SK-N-SH (cell line): ENCODE measurements around the gene NCBP2L. TPM values are rescaled to one million over a fixed set of nuclear protein-coding genes. Genes with fewer than 3 reads are reported as not detected.

Experiments
- CTCF ChIA-PET: fragments of 300-600, 350-600 bp; formaldehyde crosslinking; extraction: SDS; loops from one replicate; lab custom pipeline; 2021; lab: Yijun Ruan, JAX
- POLR2A ChIA-PET: fragments of 350-600 bp; sonication (Branson Sonifier 250); formaldehyde crosslinking; extraction: SDS; loops from one replicate; lab custom pipeline; 2020; ENCODE audit warnings: antibody characterized with exemption, inconsistent platforms; lab: Yijun Ruan, JAX
- DNase-seq: peaks from one replicate; pipeline ENCODE4 v3.0.0; 2012
- H2AFZ ChIP-seq: fragments of 200-600 bp; sonication (generic); 2 replicates; pipeline ENCODE4 v1.8.1; 2016; ENCODE audit warnings: antibody characterized with exemption, mild to moderate bottlenecking, low read depth
- H3F3A ChIP-seq: fragments of 200-600 bp; sonication (generic); replicated peaks from 2 replicates; pipeline ENCODE3; 2016; ENCODE audit warnings: antibody characterized with exemption, mild to moderate bottlenecking; ENCODE audit not compliant: insufficient read depth
- H3K27ac ChIP-seq, 2 experiments: fragments of 200-500 bp in 1 of 2; fragments of 200-600 bp in 1 of 2; sonication (Bioruptor generic) in 1 of 2; sonication (generic), shearing (Covaris generic) in 1 of 2; 2 replicates each; pipeline versions ENCODE4 v1.5.1 to v1.6.1; 2014 to 2016; ENCODE audit warnings: low read depth in 2 of 2, inconsistent platforms in 1 of 2, low read length in 1 of 2, mild to moderate bottlenecking in 1 of 2, mixed read lengths in 1 of 2
- H3K27me3 ChIP-seq: fragments of 200-600 bp; sonication (generic), shearing (Covaris generic); 2 replicates; pipeline ENCODE4 v1.6.1; 2016; ENCODE audit warnings: mixed run types; ENCODE audit not compliant: insufficient read depth
- H3K36me3 ChIP-seq, 2 experiments: fragments of 200-500 bp in 1 of 2; fragments of 200-600 bp in 1 of 2; sonication (Bioruptor generic) in 1 of 2; sonication (generic) in 1 of 2; replicated peaks in 1 of 2; 2 replicates each; pipeline versions ENCODE3 to v1.5.1; 2014 to 2016; ENCODE audit warnings: low read length in 1 of 2, mild to moderate bottlenecking in 1 of 2; ENCODE audit not compliant: insufficient read depth in 2 of 2, control insufficient read depth in 1 of 2
- H3K4me1 ChIP-seq, 2 experiments: fragments of 200-500 bp in 1 of 2; fragments of 200-600 bp in 1 of 2; sonication (Bioruptor generic) in 1 of 2; sonication (generic), shearing (Covaris generic) in 1 of 2; 2 replicates each; pipeline versions ENCODE4 v1.5.1 to v1.6.1; 2014 to 2016; ENCODE audit warnings: low read depth in 1 of 2, low read length in 1 of 2, mixed run types in 1 of 2; ENCODE audit not compliant: insufficient read depth in 2 of 2, control insufficient read depth in 1 of 2
- H3K4me2 ChIP-seq: fragments of 200-600 bp; sonication (generic), shearing (Covaris generic); 2 replicates; pipeline ENCODE4 v1.6.1; 2017; ENCODE audit warnings: mixed run types
- H3K4me3 ChIP-seq, 2 experiments: fragments of 200-500 bp in 1 of 2; fragments of 200-600 bp in 1 of 2; sonication (Bioruptor generic) in 1 of 2; sonication (generic), shearing (Covaris generic) in 1 of 2; 2 replicates each; pipeline versions ENCODE4 v1.5.1 to v1.8.1; 2014 to 2016; ENCODE audit warnings: low read depth in 2 of 2, inconsistent platforms in 1 of 2, low read length in 1 of 2, mild to moderate bottlenecking in 1 of 2, mixed read lengths in 1 of 2, moderate library complexity in 1 of 2
- H3K79me2 ChIP-seq: fragments of 200-600 bp; sonication (generic); 2 replicates; pipeline ENCODE4 v1.8.1; 2017; ENCODE audit warnings: mild to moderate bottlenecking; ENCODE audit not compliant: insufficient read depth
- H3K9ac ChIP-seq: fragments of 200-600 bp; sonication (generic); 2 replicates; pipeline ENCODE4 v1.6.1; 2017; ENCODE audit warnings: mixed run types
- H3K9me2 ChIP-seq: fragments of 200-600 bp; sonication (generic); 2 replicates; pipeline ENCODE4 v1.6.1; 2017; ENCODE audit warnings: mixed run types
- H3K9me3 ChIP-seq: fragments of 200-600 bp; sonication (generic); 2 replicates; pipeline ENCODE4 v1.6.1; 2017; ENCODE audit warnings: mixed run types, mild to moderate bottlenecking, moderate library complexity
- H4K20me1 ChIP-seq: fragments of 200-600 bp; sonication (generic); 2 replicates; pipeline ENCODE4 v1.6.1; 2017; ENCODE audit warnings: mild to moderate bottlenecking, mixed run types; ENCODE audit not compliant: insufficient read depth
- ELF1 ChIP-seq: IDR thresholded peaks from 2 replicates; pipeline ENCODE4 v1.4.0; 2012
- EZH2phosphoT487 ChIP-seq: fragments of 200-600 bp; sonication (generic); IDR thresholded peaks from 2 replicates; pipeline ENCODE4 v1.6.1; 2017; ENCODE audit warnings: low read depth, mixed run types, mild to moderate bottlenecking, antibody characterized with exemption, moderate library complexity, borderline replicate concordance
- FOXJ3 ChIP-seq: sonication (generic); formaldehyde crosslinking; IDR thresholded peaks from 2 replicates; pipeline ENCODE4 v1.5.1; 2020; ENCODE audit warnings: mild to moderate bottlenecking, missing genetic modification reagents
- FOXM1 ChIP-seq: IDR thresholded peaks from 2 replicates; pipeline ENCODE4 v1.4.0; 2012; ENCODE audit warnings: low read depth, mild to moderate bottlenecking
- GATA2 ChIP-seq: sonication (generic); formaldehyde crosslinking; IDR thresholded peaks from 2 replicates; pipeline ENCODE4 v1.5.0; 2020; ENCODE audit warnings: mild to moderate bottlenecking, missing genetic modification reagents
- JUND ChIP-seq: IDR thresholded peaks from 2 replicates; pipeline ENCODE4 v1.4.0; 2012
- MEF2A ChIP-seq: IDR thresholded peaks from 2 replicates; pipeline ENCODE4 v1.4.0; 2012; ENCODE audit warnings: low read depth, borderline replicate concordance
- NRF1 ChIP-seq: IDR thresholded peaks from 2 replicates; pipeline ENCODE4 v1.6.1; 2012; ENCODE audit warnings: low read depth, mild to moderate bottlenecking, low read length
- POLR2AphosphoS5 ChIP-seq: IDR thresholded peaks from 2 replicates; pipeline ENCODE4 v1.6.1; 2012; ENCODE audit warnings: low read depth, low read length
- RAD21 ChIP-seq: IDR thresholded peaks from 2 replicates; pipeline ENCODE4 v1.6.1; 2012; ENCODE audit warnings: mild to moderate bottlenecking, low read length
- RXRA ChIP-seq: IDR thresholded peaks from 2 replicates; pipeline ENCODE4 v1.4.0; 2012; ENCODE audit warnings: low read depth, mild to moderate bottlenecking, borderline replicate concordance
- TCF12 ChIP-seq: IDR thresholded peaks from 2 replicates; pipeline ENCODE4 v1.4.0; 2012
- TEAD4 ChIP-seq: IDR thresholded peaks from 2 replicates; pipeline ENCODE4 v1.4.0; 2012; ENCODE audit warnings: mild to moderate bottlenecking, borderline replicate concordance; ENCODE audit not compliant: insufficient read depth
- USF1 ChIP-seq: IDR thresholded peaks from 2 replicates; pipeline ENCODE4 v1.4.0; 2012; ENCODE audit warnings: low read depth, borderline replicate concordance
- WGBS: methylation state at CpG from one replicate; pipeline ENCODE4 v1.1.6; 2017; ENCODE audit warnings: low lambda C conversion rate; 5-methylcytosine and 5-hydroxymethylcytosine counted together
- polyA plus RNA-seq, 3 experiments: library from polyadenylated mRNA; depleted of rRNA; stranded (reverse); fragments of >200 nt; gene quantifications; 2 replicates each; pipeline ENCODE4 v1.2.3, GENCODE V29; 2012
- TF ChIP-seq, protein P1 (sequence below): IDR thresholded peaks from 2 replicates; pipeline ENCODE4 v1.4.0; 2012; ENCODE audit warnings: low read depth
- TF ChIP-seq, protein P2 (sequence below): fragments of 150-350 bp; IDR thresholded peaks from 2 replicates; pipeline ENCODE4 v1.6.1; 2017; ENCODE audit warnings: antibody characterized with exemption, low read length, low read depth, borderline replicate concordance
- TF ChIP-seq, protein P3 (sequence below): IDR thresholded peaks from 2 replicates; pipeline ENCODE4 v1.6.1; 2012; ENCODE audit warnings: mild to moderate bottlenecking, low read depth, low read length, moderate library complexity

NCBP2L gene
- polyA plus RNA-seq, 1 of the 3 experiments (the other 2 are of a cell fraction): not detected

- Histone ChIP-seq H4K20me1 (no peaks in the 10 kb centered on the region), H3K9me2 (no peaks in the 10 kb centered on the region), H3K27ac (no peak overlapping the region), H3K27me3 (peaks cover 31% of the 10 kb centered on the region; the same call in 1 of the 2 replicates), H3F3A (no peaks in the 10 kb centered on the region), H3K4me3 (no peak overlapping the region), H3K36me3 (no peaks in the 10 kb centered on the region), H2AFZ (no peak overlapping the region), H3K9me3 (no peaks in the 10 kb centered on the region), H3K4me1 (peaks cover 0 to 7% of the 10 kb centered on the region in 2 experiments; a peak in 1 of 4 replicates), H3K9ac (no peak overlapping the region), H3K79me2 (no peaks in the 10 kb centered on the region), H3K4me2 (no peak overlapping the region)
- DNase-seq: no peak
- POLR2A ChIA-PET: no interaction called here
- 43% methylated on average over 8 of the region's 8 CpGs for WGBS
- CTCF ChIA-PET: no interaction called here
- TF ChIP-seq FOXJ3 (CRISPR knock-in tag): no peak
- no peak for TF ChIP-seq EZH2phosphoT487
- TF ChIP-seq RXRA: no peak
- TF ChIP-seq USF1: no peak
- TF ChIP-seq, protein P1, sequence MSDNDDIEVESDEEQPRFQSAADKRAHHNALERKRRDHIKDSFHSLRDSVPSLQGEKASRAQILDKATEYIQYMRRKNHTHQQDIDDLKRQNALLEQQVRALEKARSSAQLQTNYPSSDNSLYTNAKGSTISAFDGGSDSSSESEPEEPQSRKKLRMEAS: no peak
- no peak for TF ChIP-seq ELF1
- TF ChIP-seq GATA2 (CRISPR knock-in tag): no peak
- no peak for TF ChIP-seq POLR2AphosphoS5
- TF ChIP-seq MEF2A: no peak
- no peak for TF ChIP-seq JUND
- TF ChIP-seq, protein P2, sequence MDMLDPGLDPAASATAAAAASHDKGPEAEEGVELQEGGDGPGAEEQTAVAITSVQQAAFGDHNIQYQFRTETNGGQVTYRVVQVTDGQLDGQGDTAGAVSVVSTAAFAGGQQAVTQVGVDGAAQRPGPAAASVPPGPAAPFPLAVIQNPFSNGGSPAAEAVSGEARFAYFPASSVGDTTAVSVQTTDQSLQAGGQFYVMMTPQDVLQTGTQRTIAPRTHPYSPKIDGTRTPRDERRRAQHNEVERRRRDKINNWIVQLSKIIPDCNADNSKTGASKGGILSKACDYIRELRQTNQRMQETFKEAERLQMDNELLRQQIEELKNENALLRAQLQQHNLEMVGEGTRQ: no peak
- TF ChIP-seq, protein P3, sequence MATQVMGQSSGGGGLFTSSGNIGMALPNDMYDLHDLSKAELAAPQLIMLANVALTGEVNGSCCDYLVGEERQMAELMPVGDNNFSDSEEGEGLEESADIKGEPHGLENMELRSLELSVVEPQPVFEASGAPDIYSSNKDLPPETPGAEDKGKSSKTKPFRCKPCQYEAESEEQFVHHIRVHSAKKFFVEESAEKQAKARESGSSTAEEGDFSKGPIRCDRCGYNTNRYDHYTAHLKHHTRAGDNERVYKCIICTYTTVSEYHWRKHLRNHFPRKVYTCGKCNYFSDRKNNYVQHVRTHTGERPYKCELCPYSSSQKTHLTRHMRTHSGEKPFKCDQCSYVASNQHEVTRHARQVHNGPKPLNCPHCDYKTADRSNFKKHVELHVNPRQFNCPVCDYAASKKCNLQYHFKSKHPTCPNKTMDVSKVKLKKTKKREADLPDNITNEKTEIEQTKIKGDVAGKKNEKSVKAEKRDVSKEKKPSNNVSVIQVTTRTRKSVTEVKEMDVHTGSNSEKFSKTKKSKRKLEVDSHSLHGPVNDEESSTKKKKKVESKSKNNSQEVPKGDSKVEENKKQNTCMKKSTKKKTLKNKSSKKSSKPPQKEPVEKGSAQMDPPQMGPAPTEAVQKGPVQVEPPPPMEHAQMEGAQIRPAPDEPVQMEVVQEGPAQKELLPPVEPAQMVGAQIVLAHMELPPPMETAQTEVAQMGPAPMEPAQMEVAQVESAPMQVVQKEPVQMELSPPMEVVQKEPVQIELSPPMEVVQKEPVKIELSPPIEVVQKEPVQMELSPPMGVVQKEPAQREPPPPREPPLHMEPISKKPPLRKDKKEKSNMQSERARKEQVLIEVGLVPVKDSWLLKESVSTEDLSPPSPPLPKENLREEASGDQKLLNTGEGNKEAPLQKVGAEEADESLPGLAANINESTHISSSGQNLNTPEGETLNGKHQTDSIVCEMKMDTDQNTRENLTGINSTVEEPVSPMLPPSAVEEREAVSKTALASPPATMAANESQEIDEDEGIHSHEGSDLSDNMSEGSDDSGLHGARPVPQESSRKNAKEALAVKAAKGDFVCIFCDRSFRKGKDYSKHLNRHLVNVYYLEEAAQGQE: no peak
- TF ChIP-seq NRF1: no peak
- TF ChIP-seq RAD21: no peak
- TF ChIP-seq TCF12: no peak
- TF ChIP-seq FOXM1: no peak
- no peak for TF ChIP-seq TEAD4
Observed at GRCh38 chrX:107736781-107737531, 40.6 kb upstream of the NCBP2L start.
